ENCODE results near the gene PRPF6.

PRPF6 gene

DNA sequence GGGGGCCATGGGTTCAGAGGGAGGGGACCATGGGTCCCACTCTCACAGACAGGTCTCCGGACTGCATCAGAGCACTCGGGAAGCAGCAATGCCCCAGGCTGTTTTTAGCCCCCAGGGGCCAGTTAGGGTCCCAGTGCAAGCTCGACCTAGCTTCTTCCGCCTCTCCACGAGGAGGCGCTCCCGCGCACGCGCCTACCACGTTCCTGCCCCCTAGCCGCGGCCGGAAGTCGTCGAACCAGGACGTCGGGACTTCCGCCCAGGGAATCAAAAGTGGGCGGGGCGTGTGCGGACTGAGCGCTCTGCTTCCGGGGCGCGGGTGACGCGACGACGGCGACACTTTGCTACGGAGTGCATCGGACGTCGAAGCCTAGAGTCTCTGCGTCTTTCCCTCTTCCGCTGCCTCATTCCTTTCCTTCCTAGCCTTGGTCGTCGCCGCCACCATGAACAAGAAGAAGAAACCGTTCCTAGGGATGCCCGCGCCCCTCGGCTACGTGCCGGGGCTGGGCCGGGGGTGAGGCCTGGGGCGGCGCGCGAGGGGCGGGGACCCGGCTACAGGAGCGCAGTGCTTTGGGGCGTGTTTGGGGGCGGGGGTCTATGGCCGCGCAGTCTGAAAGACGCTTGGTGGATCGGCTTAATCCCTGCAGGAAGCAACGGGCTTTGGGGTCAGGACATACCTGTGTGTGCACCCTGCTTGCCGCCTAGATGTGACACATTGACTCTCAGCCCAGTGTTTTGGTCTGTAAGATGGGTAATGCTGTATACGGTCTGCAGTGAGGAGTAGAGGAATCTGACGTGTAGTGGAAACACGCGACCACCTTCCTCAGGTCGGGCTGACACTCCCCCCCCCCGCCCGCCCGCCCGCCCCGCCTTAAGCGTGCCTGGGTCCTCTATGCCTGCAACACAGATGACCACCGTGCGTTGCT, at the start of gene PRPF6:
PRPF6 (plus strand) TSS at position 327 of the 923 bp plus-strand sequence; CDS start at position 441, 114 bp downstream.
- DNase-seq (ENCODE audit: low spot score), result peak; percentile 99

DNA sequence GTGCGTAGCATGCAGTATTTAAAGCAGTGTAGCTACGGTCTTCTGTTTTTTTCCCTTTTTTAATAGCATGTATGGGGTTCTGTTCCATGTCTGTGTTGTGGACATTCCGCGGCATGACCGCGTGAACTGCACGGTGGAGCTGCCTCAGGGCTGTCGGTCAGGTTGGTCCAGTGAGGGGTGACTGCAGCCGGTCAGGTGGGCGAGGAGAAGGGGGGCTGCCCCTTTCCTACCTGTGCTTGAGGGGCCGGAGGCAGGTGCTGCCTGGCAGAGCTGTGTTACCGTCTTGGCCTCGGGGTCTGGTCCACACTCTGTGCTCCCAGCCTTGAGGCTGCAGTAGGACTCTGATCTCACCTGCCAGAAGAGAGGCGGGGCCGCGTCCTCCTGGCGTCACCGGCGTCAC, 49.2 kb upstream of the PRPF6 start:
- DNase-seq (ENCODE audit: low spot score), result no peak

GRCh38 chr20:63932606-63933160, 48.2 kb upstream of the PRPF6 start:
- no peak for DNase-seq (ENCODE audit: low spot score)

DNA sequence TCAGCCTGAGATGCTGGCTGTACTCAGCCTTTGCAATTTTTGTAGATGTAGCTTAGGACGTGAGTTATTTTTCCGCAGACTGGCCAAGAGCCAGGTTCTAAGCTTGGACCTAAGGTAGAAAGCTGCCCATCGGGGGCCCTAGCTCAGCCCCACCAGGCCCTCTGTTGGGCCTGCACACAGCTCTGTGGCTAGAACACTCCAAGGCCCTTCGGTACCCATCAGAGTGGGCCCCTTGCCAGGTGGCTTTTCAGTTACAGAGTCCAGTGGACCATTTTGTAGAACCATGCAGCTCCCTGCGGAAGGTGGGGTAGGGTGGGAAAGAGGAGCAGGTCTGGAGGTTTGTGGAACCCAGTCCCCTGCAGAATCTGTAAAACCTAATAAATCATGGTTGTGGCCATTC, 47.3 kb upstream of the PRPF6 start:
- DNase-seq (ENCODE audit: low spot score), result no peak

DNA sequence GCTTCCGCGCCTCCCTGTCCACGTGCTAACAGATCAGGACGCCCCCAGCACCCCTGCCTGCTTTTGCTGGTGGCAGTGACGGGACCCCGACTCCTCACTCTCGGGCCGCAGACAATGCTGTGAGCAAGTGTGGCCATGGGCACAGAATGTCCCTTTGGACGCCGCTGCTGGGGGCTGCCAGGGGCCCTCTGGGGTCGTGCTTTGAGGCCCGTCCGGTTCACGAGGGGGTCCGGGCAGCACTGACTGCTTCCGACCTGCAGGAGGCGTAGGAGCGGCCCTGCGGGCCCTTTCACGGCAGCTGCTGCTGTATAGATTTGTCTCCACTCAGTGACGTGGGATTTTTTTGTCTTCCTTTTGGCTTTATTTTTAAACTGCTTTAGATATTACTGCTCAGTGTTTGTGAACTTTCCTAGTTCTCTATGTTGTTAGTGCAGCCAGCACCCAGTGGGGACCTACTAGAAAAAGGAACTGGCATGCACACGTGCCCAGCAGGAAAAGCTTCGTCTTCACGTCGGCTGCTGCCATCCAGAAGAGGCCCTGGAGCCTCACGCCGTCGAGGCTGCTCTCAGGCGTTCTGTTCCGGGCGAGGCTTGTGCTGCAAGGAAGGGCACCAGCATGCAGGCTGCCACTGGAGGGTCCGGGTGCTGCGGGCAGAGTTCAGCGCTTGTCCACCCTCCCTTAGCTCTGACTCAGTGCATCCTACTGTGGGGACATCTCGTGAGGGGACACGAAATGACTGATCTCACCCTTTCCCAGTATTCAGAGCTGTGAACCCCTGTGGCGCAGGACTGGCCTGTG, 46.5 kb upstream of the PRPF6 start:
- DNase-seq (ENCODE audit: low spot score), result no peak

DNA sequence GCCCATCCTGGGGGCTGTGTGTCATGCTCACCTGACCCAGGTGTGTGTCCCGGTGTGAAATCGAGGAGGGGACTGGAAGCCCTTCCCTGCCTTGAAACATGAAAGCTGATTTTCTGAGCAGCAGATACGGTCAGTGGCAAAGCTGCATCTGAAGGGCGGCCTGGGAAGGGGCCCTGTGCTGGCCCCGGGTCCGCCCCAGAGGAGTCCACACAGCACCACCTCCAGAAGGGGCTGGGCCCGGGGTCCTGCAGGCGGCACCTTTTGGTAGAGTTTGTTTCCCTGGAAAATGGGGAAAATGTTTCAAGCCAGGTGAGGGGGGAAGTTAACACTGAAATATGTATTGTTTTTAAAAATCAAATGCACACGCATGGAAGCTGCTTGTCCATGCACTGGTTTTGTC, 45.5 kb upstream of the PRPF6 start:
- DNase-seq (ENCODE audit: low spot score), result no peak

- no peak for DNase-seq (ENCODE audit: low spot score)
Observed at GRCh38 chr20:63937596-63937995, 43.3 kb upstream of the PRPF6 start.

DNA sequence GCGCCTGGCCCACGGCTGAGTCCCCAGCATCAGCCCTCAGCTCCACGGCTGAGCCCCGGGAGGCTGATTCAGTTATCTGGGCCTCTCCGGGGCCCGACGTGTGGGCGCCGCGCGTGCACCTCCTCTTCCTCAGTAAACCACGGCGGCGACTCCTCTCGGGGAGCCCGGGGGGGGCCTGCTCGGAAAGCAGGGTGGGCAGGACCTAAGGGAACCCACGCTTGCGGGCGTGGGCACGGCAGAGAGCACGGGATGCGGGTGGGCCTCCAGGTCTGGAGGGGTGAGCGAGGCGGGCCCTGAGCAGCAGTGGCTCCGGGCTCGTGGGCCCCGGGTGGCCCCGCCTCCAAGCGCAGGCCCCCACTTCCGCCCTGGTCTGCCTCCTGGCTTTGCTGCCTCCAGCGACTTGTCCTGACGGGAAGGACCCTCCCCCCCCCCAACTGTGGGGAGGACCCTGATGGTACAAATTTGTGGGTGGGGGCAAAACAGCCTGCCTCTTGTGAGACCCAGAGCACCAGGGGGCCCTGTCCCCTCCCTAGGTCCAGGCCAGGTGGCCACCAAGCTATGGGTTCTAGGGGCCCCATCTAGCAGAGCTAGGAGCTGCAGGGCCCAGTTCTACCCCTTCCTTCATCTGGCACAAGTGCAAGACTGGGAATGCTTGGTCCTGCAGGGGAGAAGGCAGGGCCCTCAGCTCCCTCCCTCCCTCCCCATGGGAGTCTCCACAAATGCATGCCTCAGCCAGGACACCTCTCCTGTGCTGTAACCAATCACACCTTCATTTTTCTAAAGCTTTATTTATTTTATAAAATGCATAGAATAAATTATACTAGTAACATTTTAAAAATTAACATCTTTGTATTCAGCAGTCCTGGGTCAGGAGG, 41.6 kb upstream of the PRPF6 start:
- DNase-seq (ENCODE audit: low spot score), result no peak

DNA sequence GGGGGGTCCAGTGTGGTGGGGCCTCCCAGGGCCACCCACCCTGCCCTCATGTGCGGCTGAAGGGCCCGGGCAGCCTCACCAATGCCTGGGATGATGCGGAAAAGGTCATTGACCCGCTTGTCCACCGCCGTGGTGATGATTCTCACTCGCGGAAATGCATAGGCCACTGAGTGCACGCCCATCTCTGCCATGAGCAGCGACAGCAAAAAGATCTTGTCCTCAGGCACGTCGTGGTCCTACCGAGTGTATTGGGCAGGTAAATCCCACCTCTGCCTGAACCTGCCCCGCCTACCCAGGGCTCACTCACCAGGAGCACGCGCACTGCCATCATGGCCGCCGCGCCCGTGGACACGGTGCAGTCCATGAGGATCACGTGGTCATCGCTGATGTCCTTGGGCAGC, 40.9 kb upstream of the PRPF6 start:
- DNase-seq (ENCODE audit: low spot score), result no peak

DNA sequence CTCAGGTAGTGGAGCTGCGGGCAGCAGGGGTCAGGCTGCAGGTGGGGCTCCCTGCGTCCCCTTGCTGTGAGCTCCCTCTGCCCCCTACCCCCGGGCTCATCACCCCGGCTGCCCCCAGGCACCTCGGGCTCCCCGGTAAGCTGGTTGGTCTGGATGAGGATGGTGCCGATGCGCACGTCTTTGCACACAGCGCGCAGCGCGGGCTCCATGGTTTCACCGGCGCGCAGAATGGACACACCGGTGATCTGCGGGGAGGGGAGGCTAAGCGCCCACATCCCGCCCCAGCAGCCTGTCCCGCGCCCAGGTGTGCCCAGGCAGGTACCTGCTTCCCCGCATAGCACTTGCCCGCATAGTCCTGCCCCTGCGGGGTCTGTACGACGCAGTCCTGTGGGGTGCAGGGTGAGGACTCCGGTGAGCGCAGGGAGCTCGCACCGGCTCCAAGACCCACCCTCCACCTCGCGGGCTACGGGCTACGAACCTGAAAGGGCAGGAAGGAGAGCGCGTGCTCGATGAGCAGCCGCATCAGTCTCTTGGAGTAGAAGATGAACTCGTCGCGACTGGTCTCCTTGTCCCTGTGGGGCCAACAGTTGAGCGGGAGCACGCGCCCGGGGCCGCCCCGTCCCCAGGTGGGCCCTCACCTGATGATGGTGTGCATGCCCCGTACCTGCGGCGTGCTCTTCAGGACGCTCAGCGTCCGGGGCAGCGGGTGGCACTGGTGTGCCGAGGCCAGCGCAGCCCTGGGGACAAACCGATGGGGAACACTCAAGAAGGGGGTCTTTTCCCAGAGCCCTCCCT, 40.3 kb upstream of the PRPF6 start:
- DNase-seq (ENCODE audit: low spot score), result no peak

- peak; percentile 92 for DNase-seq (ENCODE audit: low spot score)
Observed at GRCh38 chr20:63941282-63942081, 39.5 kb upstream of the PRPF6 start.

- peak; percentile 47 for DNase-seq (ENCODE audit: low spot score)
Observed at GRCh38 chr20:63942250-63942951, 38.5 kb upstream of the PRPF6 start.

DNA sequence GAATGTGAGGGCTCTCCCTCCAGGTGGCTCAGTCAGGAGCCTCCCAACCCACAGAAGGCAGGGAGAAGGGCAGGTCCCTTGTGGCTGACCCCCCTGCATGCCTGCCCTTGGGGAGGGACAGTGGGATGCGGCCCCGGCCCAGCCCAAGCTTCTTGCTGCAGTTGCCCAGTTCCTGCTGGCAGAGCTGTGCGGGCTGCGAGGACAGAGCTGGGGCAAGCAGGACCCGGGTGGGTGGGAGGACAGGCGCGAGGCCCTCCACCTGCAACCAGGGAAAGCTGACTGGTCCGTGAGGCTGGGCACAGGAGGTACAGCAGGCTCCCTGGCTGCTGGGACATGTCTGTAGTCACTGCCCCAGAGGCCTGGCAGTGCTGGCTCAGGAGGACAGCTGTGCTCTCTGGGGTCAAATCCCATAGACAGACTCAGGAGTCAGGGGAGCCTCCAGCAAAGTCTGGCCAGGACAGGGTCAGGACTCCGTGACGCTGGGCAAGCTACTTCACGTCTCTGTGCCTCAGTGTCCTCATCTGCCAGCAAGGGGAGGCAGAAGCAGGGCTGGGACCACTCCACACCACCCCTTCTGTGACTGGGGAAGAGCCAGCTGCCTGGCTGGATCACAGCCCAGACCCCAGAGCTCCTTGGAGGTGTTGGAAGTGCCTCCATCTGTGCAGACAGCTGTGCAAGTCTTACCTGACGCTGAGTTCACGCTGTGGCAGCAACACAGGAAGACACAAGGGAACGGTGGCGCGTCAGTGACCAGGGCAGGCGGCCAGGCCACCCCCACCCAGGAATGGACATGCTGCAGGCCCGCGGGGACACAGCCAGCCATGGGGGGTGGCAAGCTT, 37.7 kb upstream of the PRPF6 start:
- no peak for DNase-seq (ENCODE audit: low spot score)

GRCh38 chr20:63943808-63944077, 37.2 kb upstream of the PRPF6 start:
- DNase-seq (ENCODE audit: low spot score), result no peak

GRCh38 chr20:63944078-63944941, 36.6 kb upstream of the PRPF6 start:
- no peak for DNase-seq (ENCODE audit: low spot score)

DNA sequence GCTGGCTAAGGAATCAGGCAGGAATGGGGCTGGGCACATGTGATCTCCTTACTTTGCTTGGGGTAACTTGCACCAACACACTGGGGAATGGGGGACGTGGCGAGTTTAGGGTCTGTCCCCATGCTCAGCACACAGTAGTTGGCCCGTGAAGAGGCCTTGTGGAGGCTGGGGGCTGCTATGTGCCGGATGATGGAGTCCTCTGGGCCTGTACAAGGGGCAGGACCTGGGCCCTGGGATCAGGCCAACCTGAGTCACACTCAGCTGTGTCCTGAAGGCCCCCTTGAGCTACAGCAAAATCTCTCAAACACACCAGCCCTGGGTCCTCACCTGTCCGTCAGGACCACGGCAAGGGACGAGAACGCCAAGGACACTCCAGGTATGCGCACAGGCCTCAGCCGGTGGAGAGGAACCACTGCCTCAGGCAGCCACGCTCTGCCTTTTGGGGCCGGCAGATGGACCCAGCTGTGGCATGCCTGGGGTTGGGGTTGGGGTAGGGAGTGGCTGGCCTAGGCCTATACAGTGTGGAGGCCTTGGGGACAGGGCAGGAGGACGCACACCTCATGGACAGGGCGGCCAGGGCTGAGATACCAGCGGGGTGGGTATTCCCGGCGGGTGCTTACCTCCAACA, 35.8 kb upstream of the PRPF6 start:
- DNase-seq (ENCODE audit: low spot score), result no peak
